Endothelial cell of umbilical vein (primary cell): ENCODE measurements around the gene C17orf67. TPM values are rescaled to one million over a fixed set of nuclear protein-coding genes. Genes with fewer than 3 reads are reported as not detected.
A peak's percentile ranks its signal among the peaks of the same experiment; 100 is the strongest.

ENCODE experiments used
- BruUV-seq: library from RNA; stranded (reverse); fragments of 400-500 nt; replicated peaks from 2 replicates; lab custom pipeline; 2021; lab: Mats Ljungman, UMichigan
- CTCF ChIA-PET: fragments of 300-600, 350-600 bp; sonication (Branson Sonifier 250); formaldehyde crosslinking; loops from one replicate; lab custom pipeline; 2021; ENCODE audit warnings: antibody characterized with exemption, inconsistent platforms; lab: Charles Lee
- POLR2A ChIA-PET: fragments of 300-600, 350-600 bp; sonication (Branson Sonifier 250); formaldehyde crosslinking; loops from one replicate; lab custom pipeline; 2021; ENCODE audit warnings: antibody characterized with exemption, inconsistent platforms; lab: Charles Lee
- DNase-seq: peaks from one replicate; pipeline ENCODE4 v3.0.0-alpha.2; 2011; ENCODE audit warnings: low read depth, low spot score
- FAIRE-seq: peaks from 2 replicates; lab custom pipeline; 2011; peaks lifted over from hg19 to GRCh38; lab: Jason Lieb, UNC
- H2AFZ ChIP-seq: 2 replicates; pipeline ENCODE4 v1.6.0; 2012; ENCODE audit warnings: low read depth, low read length, control low read depth, inconsistent platforms
- H3K27ac ChIP-seq: 2 replicates; pipeline ENCODE4 v1.5.1; 2011; ENCODE audit warnings: low read depth, mild to moderate bottlenecking, control low read depth, low read length, moderate library complexity; ENCODE audit not compliant: insufficient read depth
- H3K27me3 ChIP-seq, 2 experiments: 2 replicates each; pipeline versions ENCODE4 v1.6.0 to v1.6.1; 2011; ENCODE audit warnings: low read length in 2 of 2, mixed read lengths in 1 of 2; ENCODE audit not compliant: control insufficient read depth in 2 of 2, insufficient read depth in 2 of 2
- H3K36me3 ChIP-seq, 2 experiments: 2 replicates in 1 of 2; 3 replicates in 1 of 2; pipeline ENCODE4 v1.5.1; 2011; ENCODE audit warnings: low read length in 2 of 2, mild to moderate bottlenecking in 1 of 2, moderate library complexity in 1 of 2; ENCODE audit not compliant: control insufficient read depth in 2 of 2, insufficient read depth in 2 of 2; ENCODE audit errors: extremely low read depth in 1 of 2
- H3K4me1 ChIP-seq: 3 replicates; pipeline ENCODE4 v1.5.1; 2011; ENCODE audit warnings: mild to moderate bottlenecking, low read length; ENCODE audit not compliant: control insufficient read depth, insufficient read depth; ENCODE audit errors: extremely low read depth
- H3K4me2 ChIP-seq: 2 replicates; pipeline ENCODE4 v1.6.1; 2011; ENCODE audit warnings: low read length, control low read depth, mixed read lengths; ENCODE audit not compliant: insufficient read depth
- H3K4me3 ChIP-seq, 3 experiments: fragments of 200-600 bp in 1 of 3; sonication (generic), shearing (Covaris generic) in 1 of 3; replicated peaks in 1 of 3; 2 replicates each; pipeline ENCODE4 v1.5.1; 2011 to 2016; ENCODE audit warnings: control low read depth in 3 of 3, low read length in 3 of 3, mild to moderate bottlenecking in 2 of 3, inconsistent platforms in 1 of 3, low read depth in 1 of 3, moderate library complexity in 1 of 3; ENCODE audit not compliant: insufficient read depth in 1 of 3
- H3K79me2 ChIP-seq: 2 replicates; pipeline ENCODE4 v1.6.0; 2012; ENCODE audit warnings: low read length, inconsistent platforms; ENCODE audit not compliant: control insufficient read depth, insufficient read depth
- H3K9ac ChIP-seq: replicated peaks from 2 replicates; pipeline ENCODE3; 2011; ENCODE audit warnings: low read length, control low read depth; ENCODE audit not compliant: insufficient read depth; ENCODE audit errors: extremely low read depth
- H3K9me1 ChIP-seq: replicated peaks from 3 replicates; pipeline ENCODE4 v1.6.0; 2011; ENCODE audit warnings: mild to moderate bottlenecking, low read length; ENCODE audit not compliant: control insufficient read depth, insufficient read depth; ENCODE audit errors: extremely low read depth
- H3K9me3 ChIP-seq: replicated peaks from 2 replicates; pipeline ENCODE4 v1.5.1; 2012; ENCODE audit warnings: low read length, inconsistent platforms; ENCODE audit not compliant: control insufficient read depth, insufficient read depth
- H4K20me1 ChIP-seq: replicated peaks from 2 replicates; pipeline ENCODE3; 2011; ENCODE audit warnings: mild to moderate bottlenecking, low read length; ENCODE audit not compliant: control insufficient read depth, insufficient read depth; ENCODE audit errors: extremely low read depth
- FOS ChIP-seq: IDR thresholded peaks from 2 replicates; pipeline ENCODE4 v1.6.1; 2011; ENCODE audit warnings: mild to moderate bottlenecking, low read length, moderate library complexity, borderline replicate concordance; ENCODE audit not compliant: insufficient read depth
- GATA2 ChIP-seq: IDR thresholded peaks from 2 replicates; pipeline ENCODE4 v1.7.0; 2011; ENCODE audit warnings: low read depth, mild to moderate bottlenecking, moderate library complexity, mixed read lengths, low read length; ENCODE audit not compliant: insufficient read length, insufficient read depth
- JUN ChIP-seq: IDR thresholded peaks from 2 replicates; pipeline ENCODE4 v1.6.1; 2011; ENCODE audit warnings: borderline replicate concordance, low read depth; ENCODE audit not compliant: insufficient read length, insufficient read depth
- MYC ChIP-seq: IDR thresholded peaks from one replicate; pipeline ENCODE4 v1.6.1; 2011; ENCODE audit warnings: mild to moderate bottlenecking, low read depth, low read length
- POLR2A ChIP-seq: IDR thresholded peaks from 2 replicates; pipeline ENCODE4 v1.6.1; 2012; ENCODE audit warnings: low read depth, mild to moderate bottlenecking, control low read depth, low read length
- POLR2AphosphoS5 ChIP-seq: IDR thresholded peaks from 2 replicates; pipeline ENCODE4 v1.6.1; 2012; ENCODE audit warnings: low read depth, mild to moderate bottlenecking, control low read depth, low read length, moderate library complexity; ENCODE audit not compliant: insufficient read depth
- dilution Hi-C: fragments of 300-500 bp; cut with MboI; formaldehyde crosslinking; loops from one replicate; pipeline ENCODE4 v1.15.0; 2019; ENCODE audit warnings: low sequenced_read_pairs; ENCODE audit not compliant: extremely low pct_ligation_motif_present
- intact Hi-C: fragments of 100-400 bp; cut with micrococcal nuclease; formaldehyde crosslinking; loops from one replicate; pipeline ENCODE4 v1.10.0; 2022
- polyA plus RNA-seq, 4 experiments: library from polyadenylated mRNA; depleted of rRNA in 3 of 4; stranded (reverse) in 3 of 4; unstranded in 1 of 4; fragments of >200 nt; gene quantifications; 2 replicates each; pipeline versions ENCODE4 v1.2.1 to v1.2.3, GENCODE V29; 2011 to 2012; ENCODE audit warnings: missing spikeins in 1 of 4
- total RNA-seq: library from RNA; stranded (reverse); gene quantifications from 2 replicates; pipeline ENCODE4 v1.2.3, GENCODE V29; 2021

Gene C17orf67
- total and polyA plus RNA-seq, 2 donors (not counting 3 experiments of a cell fraction or from before 2014, with no cell fraction given) = 1.9 to 5.8 TPM

GRCh38 chr17:56822725-56823124, 11.0 kb downstream of the C17orf67 start:
- peaks cover 19% of the 10 kb centered on the region for H3K4me1 ChIP-seq
- peak overlapping the region; percentile 28 for H3K4me2 ChIP-seq
- no peaks in the 10 kb centered on the region for H3K9me1 ChIP-seq
- H3K4me3 ChIP-seq = no peak overlapping the region
- peak overlapping the region; percentile 27 for H2AFZ ChIP-seq
- FAIRE-seq (peak; percentile 87), DNase-seq (peak; percentile 87)
- dilution Hi-C loops = no loop called here
- no peak overlapping the region for H3K9ac ChIP-seq
- no peaks in the 10 kb centered on the region for H3K79me2 ChIP-seq
- TF ChIP-seq POLR2AphosphoS5 (peak; percentile 50), FOS (no peak)
- no peaks in the 10 kb centered on the region for H4K20me1 ChIP-seq
- peak overlapping the region; percentile 40 for H3K27ac ChIP-seq
- no peaks in the 10 kb centered on the region for H3K9me3 ChIP-seq
- H3K27me3 ChIP-seq = no peaks in the 10 kb centered on the region
- no peaks in the 10 kb centered on the region for H3K36me3 ChIP-seq
- intact Hi-C loops = loop anchor here (1.0 to 5.0 kb wide), 2 partner anchors 45 to 230 kb away; partner anchors contain the start of gene NOG
- POLR2A ChIA-PET = no interaction called here
- BruUV-seq = no TSS peak
- CTCF ChIA-PET = interaction anchor here (1.0 to 8.4 kb wide), 3 partner anchors 42 to 120 kb away, joined by 3 to 148 read pairs (median 4); no protein-coding TSS in a partner anchor

- H3K79me2 ChIP-seq = no peaks in the 10 kb centered on the region
- H3K9me3 ChIP-seq = no peaks in the 10 kb centered on the region
- no peaks in the 10 kb centered on the region for H3K9me1 ChIP-seq
- no TSS peak for BruUV-seq
- POLR2A ChIA-PET = interaction anchor here (0.8 kb wide), 1 partner anchor 92 kb away, joined by 3 read pairs; the partner anchor contains the start of gene TRIM25
- TF ChIP-seq GATA2 (no peak), POLR2A (no peak), MYC (no peak), JUN (no peak), FOS (no peak)
- peaks cover 19% of the 10 kb centered on the region for H3K4me1 ChIP-seq
- intact Hi-C loops = loop anchor here (1.0 to 5.0 kb wide), 2 partner anchors 45 to 230 kb away; partner anchors contain the start of gene NOG
- H3K27me3 ChIP-seq = no peaks in the 10 kb centered on the region
- dilution Hi-C loops = no loop called here
- no peak overlapping the region for H2AFZ ChIP-seq
- H3K4me2 ChIP-seq = peak overlapping the region; percentile 28
- FAIRE-seq (no peak), DNase-seq (no peak)
- CTCF ChIA-PET = interaction anchor here (1.2 to 8.4 kb wide), 3 partner anchors 12 to 121 kb away, joined by 4 to 148 read pairs (median 4); partner anchors contain the start of genes C17orf67 and DGKE
- no peaks in the 10 kb centered on the region for H4K20me1 ChIP-seq
- peak overlapping the region; percentile 16 for H3K27ac ChIP-seq
- no peak overlapping the region for H3K9ac ChIP-seq
- no peaks in the 10 kb centered on the region for H3K36me3 ChIP-seq
- H3K4me3 ChIP-seq = no peak overlapping the region
Measured at GRCh38 chr17:56821847-56822534, 11.7 kb downstream of the C17orf67 start.
